Measurements from ENCODE around the gene C2orf68. TPM values are rescaled to one million over a fixed set of nuclear protein-coding genes. Genes with fewer than 3 reads are reported as not detected.

C2orf68 gene
- polyA plus RNA-seq, 1 donor (not counting 4 experiments of a cell fraction or from before 2014, with no cell fraction given) = 13.6 TPM

DNA sequence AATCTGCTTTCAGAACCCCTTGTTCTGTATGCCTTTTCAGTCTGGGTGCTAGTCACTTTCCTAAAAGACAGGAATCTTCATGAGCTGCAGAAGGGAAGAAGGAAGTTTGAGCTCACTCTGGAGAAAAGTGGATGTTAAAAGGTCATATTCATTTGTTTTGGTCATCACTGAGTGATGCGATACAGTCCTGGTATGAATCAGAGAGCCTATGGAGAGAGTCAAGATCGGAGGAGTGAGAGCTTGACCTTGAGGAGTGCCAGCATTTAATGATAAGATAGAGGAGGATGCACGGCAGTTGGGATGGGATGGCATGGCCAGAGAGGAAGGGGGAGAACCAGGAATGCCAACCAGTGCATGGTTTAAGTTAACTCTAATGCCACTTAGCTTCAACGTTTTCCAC, 23.8 kb upstream of the C2orf68 start:
- H3K9me1 ChIP-seq (ENCODE audit: control insufficient read depth, extremely low read depth, insufficient read depth, low read length) = no peaks in the 10 kb centered on the region
- DNase-seq (ENCODE audit: low read depth, low spot score) (no peak), FAIRE-seq (no peak)
- H3K9me3 ChIP-seq (ENCODE audit: control insufficient read depth, low read depth, low read length) = no peaks in the 10 kb centered on the region
- no peak overlapping the region for H2AFZ ChIP-seq (ENCODE audit: control insufficient read depth, low read length)
- no peak overlapping the region for H3K4me2 ChIP-seq (ENCODE audit: control insufficient read depth, extremely low read depth, insufficient read depth, low read depth, low read length)
- no peaks in the 10 kb centered on the region for H3K27me3 ChIP-seq (ENCODE audit: control insufficient read depth, extremely low read depth, insufficient read depth, low read length)
- no peak for TF ChIP-seq EZH2 (IDR thresholded peaks at IDR 0.05; ENCODE audit: low read length)
- TF ChIP-seq, protein P1, sequence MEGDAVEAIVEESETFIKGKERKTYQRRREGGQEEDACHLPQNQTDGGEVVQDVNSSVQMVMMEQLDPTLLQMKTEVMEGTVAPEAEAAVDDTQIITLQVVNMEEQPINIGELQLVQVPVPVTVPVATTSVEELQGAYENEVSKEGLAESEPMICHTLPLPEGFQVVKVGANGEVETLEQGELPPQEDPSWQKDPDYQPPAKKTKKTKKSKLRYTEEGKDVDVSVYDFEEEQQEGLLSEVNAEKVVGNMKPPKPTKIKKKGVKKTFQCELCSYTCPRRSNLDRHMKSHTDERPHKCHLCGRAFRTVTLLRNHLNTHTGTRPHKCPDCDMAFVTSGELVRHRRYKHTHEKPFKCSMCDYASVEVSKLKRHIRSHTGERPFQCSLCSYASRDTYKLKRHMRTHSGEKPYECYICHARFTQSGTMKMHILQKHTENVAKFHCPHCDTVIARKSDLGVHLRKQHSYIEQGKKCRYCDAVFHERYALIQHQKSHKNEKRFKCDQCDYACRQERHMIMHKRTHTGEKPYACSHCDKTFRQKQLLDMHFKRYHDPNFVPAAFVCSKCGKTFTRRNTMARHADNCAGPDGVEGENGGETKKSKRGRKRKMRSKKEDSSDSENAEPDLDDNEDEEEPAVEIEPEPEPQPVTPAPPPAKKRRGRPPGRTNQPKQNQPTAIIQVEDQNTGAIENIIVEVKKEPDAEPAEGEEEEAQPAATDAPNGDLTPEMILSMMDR (optimal IDR thresholded peaks at IDR 0.05 in 1 of 3, IDR thresholded peaks at IDR 0.05 in 1 of 3, conservative IDR thresholded peaks at IDR 0.05 in 1 of 3; ENCODE audit: extremely low read depth in 1 of 3, insufficient read depth in 2 of 3, low read length in 3 of 3) = no peak
- H3K4me3 ChIP-seq (ENCODE audit: control insufficient read depth in 2 of 3, extremely low read depth in 1 of 3, insufficient read depth in 2 of 3, low read depth in 1 of 3, low read length in 3 of 3) = no peak overlapping the region
- no peak overlapping the region for H3K9ac ChIP-seq (ENCODE audit: control insufficient read depth, extremely low read depth, insufficient read depth, low read length)
- no peaks in the 10 kb centered on the region for H3K4me1 ChIP-seq (ENCODE audit: control insufficient read depth, extremely low read depth, insufficient read depth, low read length)
- H3K79me2 ChIP-seq (ENCODE audit: control insufficient read depth, insufficient read depth, low read length) = peaks cover 4% of the 10 kb centered on the region
- no peaks in the 10 kb centered on the region for H4K20me1 ChIP-seq (ENCODE audit: control insufficient read depth, extremely low read depth, insufficient read depth, low read length)
- peaks cover 19 to 48% of the 10 kb centered on the region in 2 experiments for H3K36me3 ChIP-seq (ENCODE audit: control insufficient read depth in 2 of 2, extremely low read depth in 1 of 2, insufficient read depth in 2 of 2, low read length in 2 of 2)
- no peak overlapping the region for H3K27ac ChIP-seq (ENCODE audit: control insufficient read depth, insufficient read depth, low read length)
- dilution Hi-C loops (cut with MboI; ENCODE audit: extremely low pct_ligation_motif_present, low sequenced_read_pairs) = no loop called here

DNA sequence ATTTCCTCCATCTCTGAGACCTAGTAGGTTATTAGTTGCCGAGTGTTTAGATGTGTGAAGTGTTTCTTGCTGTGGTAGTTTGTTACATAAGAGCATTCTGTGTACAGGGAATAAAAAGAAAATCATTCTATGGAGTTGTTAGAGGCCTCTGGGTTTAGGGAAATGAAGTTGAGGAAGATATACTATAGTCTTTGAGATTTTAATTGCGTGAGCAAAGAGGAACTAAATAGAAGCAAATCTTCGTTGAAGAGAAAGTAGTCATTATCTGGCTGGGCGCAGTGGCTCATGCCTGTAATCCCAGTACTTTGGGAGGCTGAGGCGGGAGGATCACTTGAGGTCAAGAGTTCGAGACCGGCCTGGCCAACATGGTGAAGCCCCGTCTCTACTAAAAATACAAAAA, 23.1 kb upstream of the C2orf68 start:
- H3K4me2 ChIP-seq (ENCODE audit: control insufficient read depth, extremely low read depth, insufficient read depth, low read depth, low read length) = no peak overlapping the region
- no peaks in the 10 kb centered on the region for H3K9me1 ChIP-seq (ENCODE audit: control insufficient read depth, extremely low read depth, insufficient read depth, low read length)
- H3K27me3 ChIP-seq (ENCODE audit: control insufficient read depth, extremely low read depth, insufficient read depth, low read length) = no peaks in the 10 kb centered on the region
- H3K9me3 ChIP-seq (ENCODE audit: control insufficient read depth, low read depth, low read length) = no peaks in the 10 kb centered on the region
- no peaks in the 10 kb centered on the region for H4K20me1 ChIP-seq (ENCODE audit: control insufficient read depth, extremely low read depth, insufficient read depth, low read length)
- no peak overlapping the region for H3K4me3 ChIP-seq (ENCODE audit: control insufficient read depth in 2 of 3, extremely low read depth in 1 of 3, insufficient read depth in 2 of 3, low read depth in 1 of 3, low read length in 3 of 3)
- peaks cover 21 to 52% of the 10 kb centered on the region in 2 experiments for H3K36me3 ChIP-seq (ENCODE audit: control insufficient read depth in 2 of 2, extremely low read depth in 1 of 2, insufficient read depth in 2 of 2, low read length in 2 of 2)
- no peak overlapping the region for H3K27ac ChIP-seq (ENCODE audit: control insufficient read depth, insufficient read depth, low read length)
- H2AFZ ChIP-seq (ENCODE audit: control insufficient read depth, low read length) = no peak overlapping the region
- TF ChIP-seq EZH2 (IDR thresholded peaks at IDR 0.05; ENCODE audit: low read length) = no peak
- TF ChIP-seq, protein P1 (optimal IDR thresholded peaks at IDR 0.05 in 1 of 3, IDR thresholded peaks at IDR 0.05 in 1 of 3, conservative IDR thresholded peaks at IDR 0.05 in 1 of 3; ENCODE audit: extremely low read depth in 1 of 3, insufficient read depth in 2 of 3, low read length in 3 of 3) = no peak
- no peak for FAIRE-seq
- no peaks in the 10 kb centered on the region for H3K4me1 ChIP-seq (ENCODE audit: control insufficient read depth, extremely low read depth, insufficient read depth, low read length)
- peaks cover 4% of the 10 kb centered on the region for H3K79me2 ChIP-seq (ENCODE audit: control insufficient read depth, insufficient read depth, low read length)
- dilution Hi-C loops (cut with MboI; ENCODE audit: extremely low pct_ligation_motif_present, low sequenced_read_pairs) = no loop called here
- no peak overlapping the region for H3K9ac ChIP-seq (ENCODE audit: control insufficient read depth, extremely low read depth, insufficient read depth, low read length)
- no peak for DNase-seq (ENCODE audit: low read depth, low spot score)

Data from keratinocyte (primary cell).